Colon (tissue), 2 donors: ENCODE measurements around the gene TIAM1.
"Not testable (repeated sequence)": the region's sequence is repeated elsewhere in the genome, so short reads cannot be mapped to it uniquely, and the experiment has no call there.

Source experiments
- FAIRE-seq: peaks from 2 replicates; lab custom pipeline; 2012; peaks lifted over from hg19 to GRCh38; lab: Jason Lieb, UNC
- donor health status: control.
- donor health status: control.

The TIAM1 gene

GRCh38 chr21:31252091-31252490, 92.0 kb downstream of the TIAM1 start:
- FAIRE-seq = no peak

DNA sequence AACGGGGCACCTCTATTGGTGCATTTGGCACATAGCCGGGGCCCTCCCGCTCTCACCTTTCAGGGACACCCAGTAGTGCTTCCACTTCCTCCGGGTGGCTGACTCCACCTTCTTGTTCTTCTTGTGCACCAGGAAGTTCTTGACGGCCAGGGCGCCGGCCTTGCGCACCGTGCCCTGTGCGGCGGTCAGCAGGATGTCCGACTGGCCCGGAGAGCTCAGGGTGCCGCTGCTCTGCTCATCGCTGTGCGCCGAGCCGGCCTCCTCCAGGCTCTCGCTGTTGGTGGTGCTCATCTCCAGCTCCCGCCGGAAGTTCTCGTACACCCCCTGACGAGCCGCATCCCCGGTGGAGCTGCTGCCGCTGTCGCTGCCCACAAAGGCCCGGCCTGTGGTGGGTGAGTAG, 92.4 kb downstream of the TIAM1 start:
- FAIRE-seq = no peak

DNA sequence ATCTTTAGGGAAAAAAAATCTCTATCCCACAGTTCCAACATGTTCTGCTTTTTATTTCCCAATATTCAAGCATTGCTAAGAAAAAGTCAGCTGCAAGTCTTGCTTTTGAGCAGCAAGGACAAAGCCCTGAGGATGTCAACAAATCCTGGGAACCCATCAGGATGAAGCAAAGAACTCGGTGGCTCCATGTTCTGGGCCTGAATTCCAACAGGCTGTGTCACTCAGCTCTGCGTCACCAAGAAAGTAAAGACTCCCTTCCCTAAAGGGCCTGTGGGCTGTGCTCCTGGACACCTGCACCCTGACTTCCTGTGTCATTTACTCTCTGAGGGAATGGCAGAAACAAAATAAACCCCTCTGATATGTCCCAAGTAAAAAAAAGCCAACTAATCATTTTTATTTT, 95.5 kb downstream of the TIAM1 start:
- FAIRE-seq = no peak

DNA sequence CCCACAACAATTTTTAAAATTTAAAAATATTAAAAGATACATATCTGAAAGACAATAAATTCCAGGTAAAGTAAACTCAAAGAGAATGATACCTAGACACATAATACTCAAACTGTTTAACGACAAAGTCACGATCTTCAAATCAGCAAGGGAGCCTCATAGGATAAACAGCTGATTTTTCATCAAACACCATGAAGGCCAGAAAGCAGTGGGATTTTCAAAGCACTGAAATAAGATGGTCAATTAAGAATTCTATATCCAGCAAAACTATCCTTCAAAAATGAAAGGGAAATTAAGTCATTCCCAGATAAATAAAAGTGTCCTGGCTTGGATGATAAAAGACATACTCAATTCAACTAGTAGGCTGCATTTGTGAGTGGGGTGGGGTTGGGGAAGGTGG, 100.5 kb downstream of the TIAM1 start:
- FAIRE-seq = no peak

- no peak for FAIRE-seq
These were observed 107.5 kb downstream of the TIAM1 start for GRCh38 chr21:31236528-31236927.

GRCh38 chr21:31235671-31236450, 108.2 kb downstream of the TIAM1 start:
- no peak for FAIRE-seq

GRCh38 chr21:31234936-31235335, 109.1 kb downstream of the TIAM1 start:
- FAIRE-seq = no peak

GRCh38 chr21:31233711-31234110, 110.3 kb downstream of the TIAM1 start:
- no peak for FAIRE-seq

GRCh38 chr21:31232344-31232743, 111.7 kb downstream of the TIAM1 start:
- no peak for FAIRE-seq

- FAIRE-seq = no peak
These were observed 113.1 kb downstream of the TIAM1 start for GRCh38 chr21:31230937-31231336.

DNA sequence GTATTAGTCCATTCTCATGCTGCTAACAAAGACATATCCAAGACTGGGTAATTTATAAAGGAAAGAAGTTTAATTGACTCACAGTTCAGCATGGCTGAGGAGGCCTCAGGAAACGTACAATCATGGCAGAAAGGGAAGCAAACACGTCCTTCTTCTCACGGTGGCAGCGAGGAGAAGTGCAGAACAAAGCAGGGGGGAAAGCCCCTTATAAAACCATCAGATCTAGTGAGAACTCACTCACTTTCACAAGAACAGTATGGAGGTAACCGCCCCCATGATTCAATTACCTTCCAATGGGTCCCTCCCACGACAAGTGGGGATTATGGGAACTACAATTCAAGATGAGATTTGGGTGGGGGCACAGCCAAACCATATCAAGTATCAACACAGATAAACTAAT, 115.3 kb downstream of the TIAM1 start:
- not testable (repeated sequence) for FAIRE-seq

GRCh38 chr21:31225713-31226112, 118.3 kb downstream of the TIAM1 start:
- no peak for FAIRE-seq

DNA sequence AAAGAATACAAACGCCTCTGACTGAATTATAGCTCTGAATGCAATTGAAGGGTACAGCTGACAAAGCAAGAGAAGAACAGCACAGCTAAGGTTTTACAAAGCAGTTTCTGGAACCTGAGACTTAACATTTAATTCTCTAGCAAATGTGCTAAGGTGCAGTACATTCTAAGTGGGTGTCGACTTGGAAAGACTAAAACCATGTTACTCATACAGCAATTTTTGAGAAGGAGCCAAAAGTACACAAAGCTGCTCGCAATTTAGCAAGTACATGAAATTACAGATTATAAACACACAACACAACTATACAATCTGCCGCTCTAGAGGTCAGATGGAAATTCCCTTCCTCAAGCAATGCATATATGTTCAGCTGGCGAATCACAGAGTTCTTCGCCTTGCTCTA, 121.9 kb downstream of the TIAM1 start:
- no peak for FAIRE-seq

DNA sequence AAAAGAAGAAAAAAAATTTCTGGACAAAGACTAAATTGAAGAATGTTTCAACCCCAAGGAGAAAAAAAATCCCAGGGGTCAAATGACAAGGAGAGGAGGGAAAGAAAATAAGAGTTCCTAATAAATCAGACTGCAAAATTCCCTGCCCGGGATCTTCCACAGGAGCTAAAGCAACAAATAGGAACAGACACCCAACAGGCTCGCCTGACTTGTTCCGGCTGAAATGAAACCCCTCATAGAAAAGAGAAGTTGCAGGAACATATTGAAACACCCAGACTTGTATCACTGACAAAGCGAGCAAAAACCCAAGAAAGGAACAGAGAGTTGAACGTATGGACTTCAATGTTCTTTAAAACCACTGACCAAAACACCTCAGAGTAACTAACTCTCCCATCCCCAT, 123.0 kb downstream of the TIAM1 start:
- no peak for FAIRE-seq

GRCh38 chr21:31220575-31220974, 123.5 kb downstream of the TIAM1 start:
- no peak for FAIRE-seq

DNA sequence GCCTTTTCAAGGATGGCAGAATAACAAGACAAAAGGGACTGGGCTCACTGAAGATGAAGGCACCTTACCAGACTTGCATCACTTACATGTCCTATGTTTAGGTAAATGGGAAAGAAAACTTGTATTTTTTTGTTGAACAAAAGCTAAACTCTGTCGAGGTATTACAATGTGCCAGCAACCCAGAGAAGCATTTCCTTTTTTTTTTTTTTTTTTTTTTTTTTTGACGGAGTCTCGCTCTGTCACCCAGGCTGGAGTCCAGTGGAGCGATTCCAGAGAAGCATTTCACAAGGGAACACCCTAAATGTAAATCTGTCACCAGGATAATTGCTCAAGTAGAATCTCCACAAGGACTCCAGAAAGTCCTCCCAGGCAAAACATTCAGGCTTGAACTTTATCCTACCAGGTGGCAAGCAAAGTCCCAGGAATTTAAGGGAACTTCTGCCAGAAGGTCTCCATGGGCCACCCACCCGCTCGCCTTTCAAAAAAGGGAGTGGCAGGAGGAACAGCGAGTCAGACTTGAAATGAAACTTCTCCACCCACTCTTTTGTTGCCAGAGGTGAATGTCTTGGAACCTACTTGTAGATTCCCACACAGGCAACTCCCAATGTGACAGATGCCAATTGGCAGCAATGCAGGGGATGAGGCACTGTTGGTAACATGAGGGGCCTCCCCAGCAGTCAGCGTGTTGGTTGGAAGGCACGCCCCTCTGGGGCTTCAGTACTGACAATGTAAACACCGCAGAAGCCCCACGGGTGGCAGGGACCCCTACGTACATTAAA, 125.0 kb downstream of the TIAM1 start:
- no peak for FAIRE-seq

DNA sequence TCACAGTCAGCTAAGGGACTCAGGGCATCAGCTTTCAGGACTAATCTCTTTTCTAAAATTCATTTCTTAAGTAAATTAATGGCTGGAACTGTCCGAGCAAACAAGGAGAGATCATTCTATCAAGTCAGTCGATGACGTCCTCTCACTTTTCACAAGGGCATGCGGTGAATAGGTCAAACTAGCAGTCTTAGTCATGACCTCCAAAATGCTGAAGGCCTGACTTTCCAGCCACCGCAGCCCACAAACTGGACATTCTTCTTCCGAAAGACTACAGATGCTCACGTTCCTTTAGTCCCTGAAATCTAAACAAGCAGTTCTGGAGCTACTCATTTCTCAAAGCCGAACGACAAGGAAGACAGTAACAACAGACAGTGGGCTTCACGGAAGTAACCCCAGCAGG, 127.9 kb downstream of the TIAM1 start:
- FAIRE-seq = no peak

- FAIRE-seq = no peak
These were observed 130.3 kb downstream of the TIAM1 start for GRCh38 chr21:31213787-31214186.

DNA sequence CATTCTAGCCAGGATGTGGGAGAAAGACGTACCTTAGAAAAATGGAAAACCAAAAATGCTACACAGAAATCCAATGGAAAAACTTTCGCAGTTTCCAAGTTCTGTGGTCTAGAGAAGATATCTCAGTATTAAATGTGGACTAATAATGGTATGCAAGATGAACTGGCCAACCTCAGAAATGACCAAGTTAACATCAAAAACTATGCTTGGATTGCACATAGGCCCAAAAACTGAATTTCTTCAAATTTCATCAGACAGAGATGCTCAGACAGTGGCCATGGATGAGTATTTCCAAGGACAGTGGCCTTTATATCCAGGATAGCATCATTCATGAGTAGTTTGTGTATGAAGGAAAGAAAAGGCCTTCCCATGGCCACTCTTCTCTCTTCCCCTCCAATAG, 132.2 kb downstream of the TIAM1 start:
- no peak for FAIRE-seq

DNA sequence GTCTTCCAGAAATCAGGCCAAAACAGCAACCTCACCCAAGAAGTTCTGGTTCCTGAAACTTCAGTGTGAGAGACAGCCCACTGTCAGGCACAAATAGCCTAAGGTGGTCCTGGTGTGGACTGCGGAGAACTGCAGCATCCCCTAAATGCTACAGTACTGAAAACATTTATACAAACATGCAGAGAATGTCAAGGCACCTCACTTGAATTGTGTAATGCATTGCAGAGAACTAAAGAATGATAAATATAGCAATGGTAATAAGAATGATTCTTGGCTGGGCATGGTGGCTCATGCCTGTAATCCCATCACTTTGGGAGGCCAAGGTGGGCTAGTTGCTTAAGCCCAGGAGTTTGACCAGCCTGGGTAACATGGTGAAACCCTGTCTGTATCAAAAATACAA, 138.6 kb downstream of the TIAM1 start:
- FAIRE-seq = no peak

- no peak for FAIRE-seq
These were observed 139.3 kb downstream of the TIAM1 start for GRCh38 chr21:31204801-31205200.

DNA sequence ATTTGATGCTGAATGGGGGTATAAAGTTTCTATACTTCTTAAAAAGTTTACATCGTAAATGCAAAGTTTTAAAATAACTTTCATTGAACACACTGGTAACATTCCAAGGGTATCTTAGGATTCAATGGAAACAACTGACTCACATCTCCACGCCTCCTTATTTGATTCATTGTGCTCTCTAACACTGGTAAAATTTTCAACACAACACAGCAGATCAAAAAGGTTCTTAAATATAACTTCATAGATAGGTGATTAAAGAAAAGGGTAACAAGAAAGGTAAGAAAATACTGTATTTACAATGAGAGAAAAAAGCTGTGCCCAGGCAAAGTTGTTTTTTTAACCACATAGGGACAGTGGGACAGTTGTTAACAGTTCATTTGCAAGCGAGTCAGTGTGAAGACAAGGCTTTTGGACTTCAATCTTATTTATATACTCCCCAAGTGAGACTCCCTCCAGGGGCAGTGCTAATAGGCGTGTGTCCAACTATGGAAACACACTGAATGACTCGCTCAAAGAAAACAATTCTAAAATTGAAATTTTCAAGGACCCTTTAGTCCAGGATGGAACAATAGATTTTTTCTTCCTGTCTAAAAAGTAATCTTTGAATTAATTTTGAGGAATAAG, 140.5 kb downstream of the TIAM1 start:
- no peak for FAIRE-seq

DNA sequence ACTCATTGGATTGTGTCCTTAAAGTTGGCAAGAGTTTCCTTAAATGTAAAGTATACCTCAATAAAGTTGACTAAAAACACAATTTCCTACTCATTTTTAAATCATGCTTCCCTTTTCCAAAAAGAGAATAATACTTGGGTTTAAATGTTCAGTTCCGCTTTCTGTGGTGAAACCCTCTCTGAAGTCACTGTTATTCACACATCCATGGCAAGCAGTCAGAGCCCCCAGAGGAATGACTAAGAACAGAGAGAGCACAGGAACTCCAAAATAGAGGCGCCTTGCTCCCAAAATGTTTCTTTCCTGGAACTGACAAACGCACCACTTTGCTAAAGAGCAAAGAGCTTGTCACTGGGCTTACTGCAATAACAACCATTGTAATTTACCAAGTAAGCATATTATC, 142.5 kb downstream of the TIAM1 start:
- FAIRE-seq = no peak
